Measurements from ENCODE around the gene TRAPPC3. TPM values are rescaled to one million over a fixed set of nuclear protein-coding genes. Genes with fewer than 3 reads are reported as not detected.

The TRAPPC3 gene
- total RNA-seq, 1 experiment from 2014 or later: 52.7 TPM

DNA sequence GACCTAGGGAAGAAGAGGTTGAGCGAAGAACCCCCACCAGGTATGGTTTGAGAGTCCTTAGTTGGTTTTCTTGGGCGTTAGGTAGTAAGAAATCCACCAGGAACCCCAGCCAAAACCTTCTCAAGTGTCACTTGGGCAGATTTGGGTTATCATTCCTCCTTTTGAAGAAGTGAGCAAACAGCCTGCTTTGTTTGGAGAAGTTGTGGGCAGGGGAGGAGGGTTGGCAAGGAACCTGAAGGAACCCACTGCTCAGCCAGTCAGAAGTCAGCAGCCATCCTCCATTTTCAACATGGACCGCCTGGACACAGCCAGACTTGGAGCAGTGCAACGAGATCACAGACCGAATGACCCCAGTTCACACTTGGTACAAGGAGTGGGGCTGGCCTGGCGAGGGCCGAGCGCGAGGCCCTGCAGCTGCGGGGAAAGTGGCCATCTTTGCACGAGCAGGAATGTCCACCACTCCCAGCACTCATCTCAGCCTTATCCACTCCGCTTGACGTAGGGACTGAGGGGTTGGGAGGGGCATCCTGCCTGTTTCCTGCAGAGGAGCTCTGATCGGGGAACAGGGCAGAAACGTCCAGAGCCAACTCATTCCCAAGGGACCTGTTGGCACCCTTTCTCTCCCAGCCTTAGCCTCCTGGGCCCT, 53.4 kb downstream of the TRAPPC3 start:
- Histone ChIP-seq H2BK15ac (ENCODE audit: low read depth, low read length) (no peak overlapping the region), H3K79me1 (ENCODE audit: insufficient read depth, low read depth, low read length, poor library complexity, severe bottlenecking) (no peaks in the 10 kb centered on the region), H3K9me3 (ENCODE audit: control insufficient read depth, low read depth, low read length) (no peaks in the 10 kb centered on the region), H3K4ac (ENCODE audit: low read depth, low read length) (no peak overlapping the region), H3K23me2 (ENCODE audit: insufficient read length, low read depth, low read length, poor library complexity, severe bottlenecking) (no peaks in the 10 kb centered on the region), H2BK12ac (ENCODE audit: insufficient read length, low read depth, low read length) (no peak overlapping the region), H4K91ac (ENCODE audit: insufficient read length, low read depth, low read length) (no peak overlapping the region), H3K14ac (ENCODE audit: insufficient read depth, low read length) (no peak overlapping the region), H3K4me2 (ENCODE audit: insufficient read depth, insufficient read length, low read length) (no peak overlapping the region), H3K27ac (ENCODE audit: insufficient read length, low read depth, low read length) (no peak overlapping the region), H2AK5ac (ENCODE audit: insufficient read length, low read length) (no peak overlapping the region), H3K79me2 (ENCODE audit: insufficient read depth, low read length) (no peaks in the 10 kb centered on the region), H3K27me3 (ENCODE audit: insufficient read depth, low read length) (no peaks in the 10 kb centered on the region), H3K23ac (ENCODE audit: insufficient read length, low read depth, low read length) (no peak overlapping the region), H3K9ac (ENCODE audit: extremely low read depth, insufficient read length, low read length) (no peak overlapping the region), H3T11ph (ENCODE audit: low read length) (no peak overlapping the region), H4K8ac (replicated peaks; ENCODE audit: insufficient read length, low read depth, low read length) (no peak overlapping the region), H4K20me1 (ENCODE audit: control insufficient read depth, insufficient read depth, insufficient read length) (no peaks in the 10 kb centered on the region), H4K5ac (ENCODE audit: insufficient read length, low read depth, low read length) (no peak overlapping the region), H2BK20ac (ENCODE audit: low read depth, low read length, poor library complexity, severe bottlenecking) (no peak overlapping the region), H3K4me1 (ENCODE audit: insufficient read depth, low read length) (no peaks in the 10 kb centered on the region), H3K18ac (ENCODE audit: insufficient read length, low read depth, low read length) (no peak overlapping the region), H3K56ac (ENCODE audit: insufficient read length, low read depth, low read length) (no peak overlapping the region), H2BK5ac (ENCODE audit: insufficient read length, low read length) (no peak overlapping the region), H2BK120ac (ENCODE audit: low read depth, low read length, poor library complexity, severe bottlenecking) (no peak overlapping the region), H2AFZ (ENCODE audit: low read length) (no peak overlapping the region)
- DNase-seq: no peak
- H3K4me3 Mint-ChIP-seq: no peak overlapping the region
- no peaks in the 10 kb centered on the region for H3K9me3 Mint-ChIP-seq
- H3K36me3 Mint-ChIP-seq (ENCODE audit: insufficient read depth in 1 of 3, low read depth in 3 of 3): peaks cover 19 to 38% (median 36%) of the 10 kb centered on the region in 3 experiments; a peak in 6 of 7 replicates
- H3K27ac Mint-ChIP-seq: peak overlapping the region in 1 of 3 experiments; percentile 66; a peak in 1 of 7 replicates
- no CpG with 5 or more reads among the region's 15 CpGs for WGBS (ENCODE audit: extremely low coverage, insufficient read length, low lambda C conversion rate)
- TF ChIP-seq, protein P1, sequence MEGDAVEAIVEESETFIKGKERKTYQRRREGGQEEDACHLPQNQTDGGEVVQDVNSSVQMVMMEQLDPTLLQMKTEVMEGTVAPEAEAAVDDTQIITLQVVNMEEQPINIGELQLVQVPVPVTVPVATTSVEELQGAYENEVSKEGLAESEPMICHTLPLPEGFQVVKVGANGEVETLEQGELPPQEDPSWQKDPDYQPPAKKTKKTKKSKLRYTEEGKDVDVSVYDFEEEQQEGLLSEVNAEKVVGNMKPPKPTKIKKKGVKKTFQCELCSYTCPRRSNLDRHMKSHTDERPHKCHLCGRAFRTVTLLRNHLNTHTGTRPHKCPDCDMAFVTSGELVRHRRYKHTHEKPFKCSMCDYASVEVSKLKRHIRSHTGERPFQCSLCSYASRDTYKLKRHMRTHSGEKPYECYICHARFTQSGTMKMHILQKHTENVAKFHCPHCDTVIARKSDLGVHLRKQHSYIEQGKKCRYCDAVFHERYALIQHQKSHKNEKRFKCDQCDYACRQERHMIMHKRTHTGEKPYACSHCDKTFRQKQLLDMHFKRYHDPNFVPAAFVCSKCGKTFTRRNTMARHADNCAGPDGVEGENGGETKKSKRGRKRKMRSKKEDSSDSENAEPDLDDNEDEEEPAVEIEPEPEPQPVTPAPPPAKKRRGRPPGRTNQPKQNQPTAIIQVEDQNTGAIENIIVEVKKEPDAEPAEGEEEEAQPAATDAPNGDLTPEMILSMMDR (conservative IDR thresholded peaks at IDR 0.05): no peak
- no peaks in the 10 kb centered on the region for H3K27me3 Mint-ChIP-seq (ENCODE audit: low read depth)
- H3K4me1 Mint-ChIP-seq: peaks cover 16 to 19% of the 10 kb centered on the region in 2 experiments
